T47D (cell line): ENCODE measurements around the gene HNRNPL.
A peak's percentile ranks its signal among the peaks of the same experiment; 100 is the strongest.
"Not testable (repeated sequence)": the region's sequence is repeated elsewhere in the genome, so short reads cannot be mapped to it uniquely, and the experiment has no call there.

ENCODE experiments used
- DNase-seq, 2 experiments: peaks; one replicate each; pipeline versions ENCODE4 v3.0.0 to v3.0.0-alpha.2; 2011 to 2012; ENCODE audit warnings: low read depth in 1 of 2, low spot score in 1 of 2
- JUND ChIP-seq: IDR thresholded peaks from 2 replicates; pipeline ENCODE4 v1.6.1; 2012; ENCODE audit warnings: low read depth
- in situ Hi-C: cut with HindIII; loops from 2 replicates; pipeline ENCODE4 v1.10.0; 2016; ENCODE audit warnings: low sequenced_read_pairs, low pct_unique_long_range_greater_than_20kb

Gene HNRNPL

GRCh38 chr19:38879400-38879751, 29.6 kb upstream of the HNRNPL start:
- no peak for TF ChIP-seq JUND
- in situ Hi-C loops = no loop called here
- DNase-seq = no peak

GRCh38 chr19:38878575-38879399, 29.0 kb upstream of the HNRNPL start:
- no peak for DNase-seq
- no peak for TF ChIP-seq JUND
- in situ Hi-C loops = no loop called here

- in situ Hi-C loops = no loop called here
- TF ChIP-seq JUND = no peak
- DNase-seq = peak in 1 of 2 experiments; percentile 26
Observed at GRCh38 chr19:38877781-38878574, 28.2 kb upstream of the HNRNPL start, which contains the start of gene RINL. RINL (minus strand) TSS chr19:38878275; CDS start chr19:38876742, 1,533 bp downstream.

GRCh38 chr19:38875656-38876395, 26.0 kb upstream of the HNRNPL start:
- no peak for TF ChIP-seq JUND
- no peak for DNase-seq
- in situ Hi-C loops = no loop called here

- in situ Hi-C loops, DNase-seq: not testable (repeated sequence)
Observed at GRCh38 chr19:38873400-38873799, 23.6 kb upstream of the HNRNPL start.

- no peak for TF ChIP-seq JUND
- no peak for DNase-seq
- in situ Hi-C loops = no loop called here
Observed at GRCh38 chr19:38870612-38871011, 20.8 kb upstream of the HNRNPL start.

- DNase-seq = peak; percentile 66 to 88
- no peak for TF ChIP-seq JUND
- in situ Hi-C loops = no loop called here
Observed at GRCh38 chr19:38869836-38870607, 20.2 kb upstream of the HNRNPL start.

GRCh38 chr19:38869160-38869835, 19.5 kb upstream of the HNRNPL start:
- no peak for TF ChIP-seq JUND
- no peak for DNase-seq
- in situ Hi-C loops = no loop called here

- in situ Hi-C loops = no loop called here
Observed at GRCh38 chr19:38868551-38868950, 18.8 kb upstream of the HNRNPL start.

GRCh38 chr19:38867171-38867780, 17.5 kb upstream of the HNRNPL start:
- TF ChIP-seq JUND = no peak
- in situ Hi-C loops = no loop called here

More at GRCh38 chr19:38868551-38868950, 18.8 kb upstream of the HNRNPL start:
- TF ChIP-seq JUND = no peak
- no peak for DNase-seq

More at GRCh38 chr19:38867171-38867780, 17.5 kb upstream of the HNRNPL start:
- DNase-seq = no peak
